Astrocyte of the cerebellum (primary cell): ENCODE data around the gene SERPINH1.

Experiments used
- DNase-seq: peaks from one replicate; pipeline ENCODE4 v3.0.0-alpha.2; 2011; ENCODE audit warnings: low read depth
- H3K4me3 ChIP-seq: 2 replicates; pipeline ENCODE4 v1.5.1; 2011; ENCODE audit warnings: mild to moderate bottlenecking, low read depth, low read length, moderate library complexity
- in situ Hi-C: cut with HindIII; loops from 2 replicates; pipeline ENCODE4 v1.10.0; 2017; ENCODE audit warnings: low sequenced_read_pairs
- TF ChIP-seq, protein P1 (sequence below): IDR thresholded peaks from 2 replicates; pipeline ENCODE4 v1.5.1; 2012; ENCODE audit warnings: low read length, low read depth, moderate library complexity, mild to moderate bottlenecking; ENCODE audit errors: missing control alignments

Gene SERPINH1

DNA sequence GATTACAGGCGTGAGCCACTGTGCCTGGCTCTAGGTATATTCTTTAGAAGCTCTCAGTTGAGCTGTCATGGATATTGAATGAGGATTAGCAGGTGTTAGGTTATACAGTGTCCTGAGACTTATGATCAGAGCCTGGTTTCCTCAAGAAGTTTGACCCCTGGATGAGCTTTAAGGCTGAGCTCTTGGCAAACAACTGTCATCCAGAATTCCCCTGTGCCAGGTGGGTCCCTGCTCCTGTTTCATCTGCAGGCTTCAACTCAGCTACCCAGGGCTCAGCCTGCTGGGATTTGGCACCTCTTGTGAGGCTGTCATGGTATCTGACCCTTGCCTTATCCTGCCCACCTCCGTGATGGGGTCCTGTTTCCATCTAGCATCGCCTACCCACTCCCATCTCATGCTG is 24.3 kb downstream of the SERPINH1 start:
- in situ Hi-C loops = no loop called here
- DNase-seq = no peak

DNA sequence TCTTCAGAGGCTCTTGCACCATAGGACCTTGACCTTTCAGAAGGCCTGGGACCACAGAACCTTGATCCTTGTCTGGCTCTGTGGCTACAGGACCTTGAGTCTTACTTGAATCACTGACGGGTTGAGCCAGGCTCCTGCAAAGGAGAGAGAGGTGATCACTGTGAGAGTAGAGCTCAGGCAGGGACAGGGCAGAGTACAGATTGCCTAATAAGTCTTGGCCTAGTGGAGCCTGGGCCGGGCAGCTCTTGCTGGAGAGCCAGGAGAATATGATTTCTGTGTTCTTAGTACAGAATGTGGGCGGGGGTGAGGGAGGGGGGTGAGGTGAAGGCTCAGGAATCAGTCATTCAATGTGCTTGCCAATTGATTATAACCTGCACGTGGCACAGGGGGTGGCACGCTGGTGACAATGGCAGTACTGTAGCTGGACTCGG is 26.0 kb downstream of the SERPINH1 start:
- no peak for DNase-seq
- TF ChIP-seq, protein P1, sequence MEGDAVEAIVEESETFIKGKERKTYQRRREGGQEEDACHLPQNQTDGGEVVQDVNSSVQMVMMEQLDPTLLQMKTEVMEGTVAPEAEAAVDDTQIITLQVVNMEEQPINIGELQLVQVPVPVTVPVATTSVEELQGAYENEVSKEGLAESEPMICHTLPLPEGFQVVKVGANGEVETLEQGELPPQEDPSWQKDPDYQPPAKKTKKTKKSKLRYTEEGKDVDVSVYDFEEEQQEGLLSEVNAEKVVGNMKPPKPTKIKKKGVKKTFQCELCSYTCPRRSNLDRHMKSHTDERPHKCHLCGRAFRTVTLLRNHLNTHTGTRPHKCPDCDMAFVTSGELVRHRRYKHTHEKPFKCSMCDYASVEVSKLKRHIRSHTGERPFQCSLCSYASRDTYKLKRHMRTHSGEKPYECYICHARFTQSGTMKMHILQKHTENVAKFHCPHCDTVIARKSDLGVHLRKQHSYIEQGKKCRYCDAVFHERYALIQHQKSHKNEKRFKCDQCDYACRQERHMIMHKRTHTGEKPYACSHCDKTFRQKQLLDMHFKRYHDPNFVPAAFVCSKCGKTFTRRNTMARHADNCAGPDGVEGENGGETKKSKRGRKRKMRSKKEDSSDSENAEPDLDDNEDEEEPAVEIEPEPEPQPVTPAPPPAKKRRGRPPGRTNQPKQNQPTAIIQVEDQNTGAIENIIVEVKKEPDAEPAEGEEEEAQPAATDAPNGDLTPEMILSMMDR = no peak
- no peak overlapping the region for H3K4me3 ChIP-seq
- in situ Hi-C loops = no loop called here

More for the DNA sequence above, 24.3 kb downstream of the SERPINH1 start:
- TF ChIP-seq, protein P1 = no peak
- no peak overlapping the region for H3K4me3 ChIP-seq

DNA sequence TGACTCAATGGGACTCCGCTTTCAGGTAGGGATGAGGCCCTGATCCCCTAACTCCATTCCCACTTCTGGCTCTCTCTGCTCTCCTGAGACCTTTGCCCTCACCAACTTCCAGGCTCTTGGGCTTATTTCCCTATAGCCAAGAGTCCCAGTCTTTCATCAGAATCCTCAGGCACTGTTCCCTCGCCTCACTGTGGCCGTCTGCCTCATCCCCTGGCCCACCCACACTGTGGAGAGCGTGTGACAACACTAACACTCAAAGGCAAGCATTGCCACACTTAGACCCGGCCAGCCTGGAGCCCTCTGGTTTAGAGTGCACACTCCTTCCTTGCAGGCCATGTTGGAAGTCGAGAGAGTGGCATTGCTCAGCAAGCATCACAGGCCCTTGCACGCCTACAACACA is 27.0 kb downstream of the SERPINH1 start:
- DNase-seq = no peak
- no peak overlapping the region for H3K4me3 ChIP-seq
- TF ChIP-seq, protein P1 = no peak
- in situ Hi-C loops = no loop called here

DNA sequence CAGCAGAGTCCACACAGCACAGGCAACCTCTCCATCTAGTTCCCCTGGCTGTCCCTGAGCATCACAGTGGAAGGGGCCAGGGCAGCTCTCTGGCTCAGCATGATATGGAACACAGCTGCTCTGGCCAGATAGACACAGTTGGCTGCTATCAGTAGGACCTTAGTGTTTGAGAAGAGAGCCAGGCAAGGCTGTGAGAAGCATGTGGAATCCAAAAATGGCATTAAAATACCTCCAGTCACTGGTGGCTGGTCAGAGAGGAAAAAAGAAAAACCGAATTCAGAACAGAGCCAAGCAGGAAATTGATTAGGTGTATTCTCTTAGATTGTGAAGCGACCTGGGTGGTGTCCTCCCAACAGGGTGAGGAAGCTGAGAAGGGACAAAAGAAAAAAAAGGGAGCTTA is 27.9 kb downstream of the SERPINH1 start:
- H3K4me3 ChIP-seq = no peak overlapping the region
- in situ Hi-C loops = no loop called here
- TF ChIP-seq, protein P1 = no peak
- DNase-seq = no peak

DNA sequence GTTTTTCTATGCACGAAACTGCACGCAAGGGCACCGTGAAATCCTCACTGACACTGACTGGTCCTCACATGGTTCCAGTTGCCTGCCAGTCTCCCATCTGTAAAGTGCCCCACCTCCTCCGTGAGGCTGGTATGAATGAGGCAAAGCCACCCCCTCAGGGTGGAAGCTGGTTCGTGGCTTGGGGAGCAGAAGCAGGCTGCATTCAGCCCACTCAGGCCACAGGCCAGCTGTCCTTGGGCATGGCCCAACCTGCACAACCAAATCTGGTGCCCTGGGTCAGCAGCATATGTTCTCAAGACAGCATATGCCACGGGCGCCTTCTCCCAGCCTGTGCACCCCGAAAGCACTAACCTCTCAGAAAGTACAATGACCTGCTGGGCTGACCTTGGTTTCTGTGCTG is 29.3 kb downstream of the SERPINH1 start:
- no peak for DNase-seq
- TF ChIP-seq, protein P1 = no peak
- in situ Hi-C loops = no loop called here
- no peak overlapping the region for H3K4me3 ChIP-seq

DNA sequence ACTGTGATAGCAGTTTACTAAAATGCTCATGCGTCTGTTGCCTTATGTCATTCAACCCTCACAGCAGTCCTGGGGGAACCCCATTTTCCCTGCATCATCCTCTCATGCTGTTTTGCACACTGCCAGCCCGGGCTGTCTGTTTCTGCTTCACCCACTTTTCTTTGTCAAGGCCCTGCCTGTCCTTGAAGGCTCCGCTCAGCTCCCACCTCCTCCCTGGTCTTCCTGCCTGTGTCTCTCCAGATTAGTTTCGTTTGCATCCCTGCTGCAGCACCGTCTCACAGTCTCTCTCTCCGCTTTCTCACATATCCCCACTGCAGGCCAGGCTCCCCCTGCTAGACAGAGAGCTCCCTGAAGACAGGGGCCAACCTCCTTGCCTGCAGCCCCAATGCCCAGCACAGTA is 29.9 kb downstream of the SERPINH1 start:
- in situ Hi-C loops = no loop called here
- no peak for DNase-seq
- H3K4me3 ChIP-seq = no peak overlapping the region
- TF ChIP-seq, protein P1 = no peak

DNA sequence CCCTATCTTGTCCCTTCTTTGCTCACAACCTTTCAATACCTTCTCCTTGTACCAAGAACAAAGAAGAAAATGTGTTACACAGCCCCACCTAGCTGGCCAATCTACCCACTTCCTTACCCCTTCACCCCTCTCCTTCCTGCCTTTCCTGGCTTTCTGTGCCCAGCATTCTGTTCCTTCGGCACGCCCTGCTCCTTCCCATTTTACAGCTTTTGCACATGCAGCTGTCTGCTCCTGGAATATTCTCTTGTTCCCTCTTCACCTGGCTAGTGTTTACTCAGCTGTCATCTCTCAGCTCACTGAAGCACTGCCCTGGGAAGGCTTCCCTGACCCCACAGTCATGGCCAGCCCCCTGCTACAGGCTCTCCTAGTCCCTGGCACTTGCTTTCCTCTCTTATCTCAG is 30.7 kb downstream of the SERPINH1 start:
- in situ Hi-C loops = no loop called here
- TF ChIP-seq, protein P1 = no peak
- DNase-seq = no peak
- H3K4me3 ChIP-seq = no peak overlapping the region
